BLaER1 (cell line): ENCODE measurements around the gene NR5A1.

Experiments
- H3K27ac ChIP-seq: shearing (Covaris generic); formaldehyde crosslinking; 2 replicates; pipeline ENCODE4 v1.8.1; 2022
- H3K27me3 ChIP-seq: shearing (Covaris generic); formaldehyde crosslinking; 2 replicates; pipeline ENCODE4 v1.8.1; 2022
- H3K36me3 ChIP-seq: shearing (Covaris generic); formaldehyde crosslinking; 2 replicates; pipeline ENCODE4 v1.8.1; 2022
- H3K4me1 ChIP-seq: shearing (Covaris generic); formaldehyde crosslinking; 2 replicates; pipeline ENCODE4 v1.8.1; 2022
- H3K4me2 ChIP-seq: shearing (Covaris generic); formaldehyde crosslinking; 2 replicates; pipeline ENCODE4 v1.8.1; 2022
- H3K4me3 ChIP-seq: shearing (Covaris generic); formaldehyde crosslinking; 2 replicates; pipeline ENCODE4 v1.8.1; 2022
- H3K9ac ChIP-seq: shearing (Covaris generic); formaldehyde crosslinking; 2 replicates; pipeline ENCODE4 v1.8.1; 2022
- H3K9me3 ChIP-seq: shearing (Covaris generic); formaldehyde crosslinking; 2 replicates; pipeline ENCODE4 v1.8.1; 2022
- H4K20me1 ChIP-seq: shearing (Covaris generic); formaldehyde crosslinking; 2 replicates; pipeline ENCODE4 v1.8.1; 2022
- Cebpa-rat ChIP-seq: shearing (Covaris generic); IDR thresholded peaks from 2 replicates; pipeline ENCODE4 v1.8.1; 2022

Gene NR5A1

GRCh38 chr9:124535846-124536245, 28.6 kb upstream of the NR5A1 start:
- Histone ChIP-seq H3K27ac (no peak overlapping the region), H3K9me3 (no peaks in the 10 kb centered on the region), H4K20me1 (no peaks in the 10 kb centered on the region), H3K4me2 (no peak overlapping the region), H3K4me3 (no peak overlapping the region), H3K36me3 (no peaks in the 10 kb centered on the region), H3K4me1 (0 out of 2 replicates have a peak, but pooled peaks cover 4% of the 10 kb centered on the region), H3K9ac (no peak overlapping the region), H3K27me3 (no peaks in the 10 kb centered on the region)
- no peak for TF ChIP-seq Cebpa-rat

- Histone ChIP-seq H3K4me2 (no peak overlapping the region), H3K4me1 (no peaks in the 10 kb centered on the region), H3K9me3 (no peaks in the 10 kb centered on the region), H3K4me3 (no peak overlapping the region), H3K9ac (no peak overlapping the region), H3K27ac (no peak overlapping the region), H3K27me3 (no peaks in the 10 kb centered on the region), H3K36me3 (no peaks in the 10 kb centered on the region), H4K20me1 (no peaks in the 10 kb centered on the region)
- TF ChIP-seq Cebpa-rat, result no peak
Observed at GRCh38 chr9:124532897-124533296, 25.7 kb upstream of the NR5A1 start.

GRCh38 chr9:124531115-124531514, 23.9 kb upstream of the NR5A1 start:
- no peaks in the 10 kb centered on the region for H3K27me3 ChIP-seq
- no peaks in the 10 kb centered on the region for H3K36me3 ChIP-seq
- H3K9me3 ChIP-seq, result no peaks in the 10 kb centered on the region
- H4K20me1 ChIP-seq, result no peaks in the 10 kb centered on the region
- H3K4me3 ChIP-seq, result no peak overlapping the region
- no peak overlapping the region for H3K27ac ChIP-seq
- no peaks in the 10 kb centered on the region for H3K4me1 ChIP-seq
- no peak overlapping the region for H3K4me2 ChIP-seq
- TF ChIP-seq Cebpa-rat, result no peak
- no peak overlapping the region for H3K9ac ChIP-seq

GRCh38 chr9:124530246-124530645, 23.0 kb upstream of the NR5A1 start:
- no peak overlapping the region for H3K4me3 ChIP-seq
- H3K9ac ChIP-seq, result no peak overlapping the region
- no peaks in the 10 kb centered on the region for H3K27me3 ChIP-seq
- H3K27ac ChIP-seq, result no peak overlapping the region
- no peaks in the 10 kb centered on the region for H3K9me3 ChIP-seq
- no peaks in the 10 kb centered on the region for H3K36me3 ChIP-seq
- no peaks in the 10 kb centered on the region for H4K20me1 ChIP-seq
- H3K4me1 ChIP-seq, result no peaks in the 10 kb centered on the region
- H3K4me2 ChIP-seq, result no peak overlapping the region
- TF ChIP-seq Cebpa-rat, result no peak

- no peaks in the 10 kb centered on the region for H3K9me3 ChIP-seq
- no peak overlapping the region for H3K4me2 ChIP-seq
- H3K36me3 ChIP-seq, result no peaks in the 10 kb centered on the region
- no peak for TF ChIP-seq Cebpa-rat
- no peaks in the 10 kb centered on the region for H4K20me1 ChIP-seq
- H3K27ac ChIP-seq, result no peak overlapping the region
- H3K27me3 ChIP-seq, result no peaks in the 10 kb centered on the region
- H3K4me3 ChIP-seq, result no peak overlapping the region
- no peak overlapping the region for H3K9ac ChIP-seq
- no peaks in the 10 kb centered on the region for H3K4me1 ChIP-seq
Observed at GRCh38 chr9:124527781-124528180, 20.6 kb upstream of the NR5A1 start.

GRCh38 chr9:124526174-124526573, 19.0 kb upstream of the NR5A1 start:
- H3K4me1 ChIP-seq, result no peaks in the 10 kb centered on the region
- no peak overlapping the region for H3K27ac ChIP-seq
- H3K9me3 ChIP-seq, result no peaks in the 10 kb centered on the region
- no peak overlapping the region for H3K4me3 ChIP-seq
- TF ChIP-seq Cebpa-rat, result no peak
- no peaks in the 10 kb centered on the region for H3K36me3 ChIP-seq
- no peak overlapping the region for H3K4me2 ChIP-seq
- H3K27me3 ChIP-seq, result no peaks in the 10 kb centered on the region
- no peaks in the 10 kb centered on the region for H4K20me1 ChIP-seq
- no peak overlapping the region for H3K9ac ChIP-seq

GRCh38 chr9:124522121-124523098, 15.2 kb upstream of the NR5A1 start:
- no peak overlapping the region for H3K27ac ChIP-seq
- no peak overlapping the region for H3K4me2 ChIP-seq
- H4K20me1 ChIP-seq, result no peaks in the 10 kb centered on the region
- H3K27me3 ChIP-seq, result no peaks in the 10 kb centered on the region
- H3K9me3 ChIP-seq, result no peaks in the 10 kb centered on the region
- no peaks in the 10 kb centered on the region for H3K4me1 ChIP-seq
- no peaks in the 10 kb centered on the region for H3K36me3 ChIP-seq
- no peak overlapping the region for H3K4me3 ChIP-seq
- H3K9ac ChIP-seq, result no peak overlapping the region
- no peak for TF ChIP-seq Cebpa-rat

GRCh38 chr9:124521142-124521541, 13.9 kb upstream of the NR5A1 start:
- H3K4me1 ChIP-seq, result no peaks in the 10 kb centered on the region
- H3K9me3 ChIP-seq, result no peaks in the 10 kb centered on the region
- no peaks in the 10 kb centered on the region for H3K27me3 ChIP-seq
- H4K20me1 ChIP-seq, result no peaks in the 10 kb centered on the region
- H3K4me3 ChIP-seq, result no peak overlapping the region
- no peak overlapping the region for H3K9ac ChIP-seq
- TF ChIP-seq Cebpa-rat, result no peak
- no peak overlapping the region for H3K27ac ChIP-seq
- no peaks in the 10 kb centered on the region for H3K36me3 ChIP-seq
- H3K4me2 ChIP-seq, result no peak overlapping the region

GRCh38 chr9:124520206-124520596, 13.0 kb upstream of the NR5A1 start:
- no peak for TF ChIP-seq Cebpa-rat
- Histone ChIP-seq H4K20me1 (no peaks in the 10 kb centered on the region), H3K9me3 (no peaks in the 10 kb centered on the region), H3K36me3 (no peaks in the 10 kb centered on the region), H3K27me3 (no peaks in the 10 kb centered on the region), H3K9ac (no peak overlapping the region), H3K4me1 (no peaks in the 10 kb centered on the region), H3K4me3 (no peak overlapping the region), H3K27ac (no peak overlapping the region), H3K4me2 (no peak overlapping the region)

GRCh38 chr9:124518116-124518515, 10.9 kb upstream of the NR5A1 start:
- H3K4me1 ChIP-seq, result peaks cover 9% of the 10 kb centered on the region

More at GRCh38 chr9:124518116-124518515, 10.9 kb upstream of the NR5A1 start:
- no peaks in the 10 kb centered on the region for H3K36me3 ChIP-seq
- H3K27me3 ChIP-seq, result no peaks in the 10 kb centered on the region
- no peaks in the 10 kb centered on the region for H3K9me3 ChIP-seq
- no peak overlapping the region for H3K9ac ChIP-seq
- H3K4me2 ChIP-seq, result no peak overlapping the region
- no peak overlapping the region for H3K4me3 ChIP-seq
- H4K20me1 ChIP-seq, result no peaks in the 10 kb centered on the region
- H3K27ac ChIP-seq, result no peak overlapping the region
- no peak for TF ChIP-seq Cebpa-rat
